Occipital lobe (tissue), 2 donors: ENCODE results near the gene NRG3. TPM values are rescaled to one million over a fixed set of nuclear protein-coding genes. Genes with fewer than 3 reads are reported as not detected.
"Not testable (repeated sequence)": the region's sequence is repeated elsewhere in the genome, so short reads cannot be mapped to it uniquely, and the experiment has no call there.

Experiments used
- DNase-seq: peaks from one replicate; lab custom pipeline; 2025; lab: John Stamatoyannopoulos, UW
- total RNA-seq: library from RNA; depleted of rRNA; stranded (reverse); fragments of >200 nt; gene quantifications from one replicate; pipeline ENCODE4 v1.2.3, GENCODE V29; 2014

The NRG3 gene
- total RNA-seq, 1 donor from 2014 or later = 23.1 TPM

DNA sequence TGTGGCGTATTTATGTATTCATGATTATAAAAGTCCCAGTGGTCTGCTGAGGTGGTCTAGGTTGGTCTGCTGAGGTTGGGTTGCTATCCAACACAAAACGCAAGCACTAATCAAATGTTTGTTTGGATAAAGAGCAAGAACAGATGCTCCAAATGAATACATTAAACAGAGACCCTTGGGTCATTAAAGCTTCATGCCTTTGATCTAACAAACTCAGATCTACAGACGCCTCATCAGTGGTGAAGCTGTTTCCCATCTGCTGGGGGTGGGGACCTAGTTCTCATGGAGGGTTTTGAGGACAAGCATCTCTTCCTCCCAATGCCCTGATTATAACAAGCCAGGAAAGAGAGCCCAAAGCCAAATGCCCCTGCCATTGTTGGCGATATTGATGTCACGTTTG is 786.7 kb downstream of the NRG3 start:
- no peak for DNase-seq

DNA sequence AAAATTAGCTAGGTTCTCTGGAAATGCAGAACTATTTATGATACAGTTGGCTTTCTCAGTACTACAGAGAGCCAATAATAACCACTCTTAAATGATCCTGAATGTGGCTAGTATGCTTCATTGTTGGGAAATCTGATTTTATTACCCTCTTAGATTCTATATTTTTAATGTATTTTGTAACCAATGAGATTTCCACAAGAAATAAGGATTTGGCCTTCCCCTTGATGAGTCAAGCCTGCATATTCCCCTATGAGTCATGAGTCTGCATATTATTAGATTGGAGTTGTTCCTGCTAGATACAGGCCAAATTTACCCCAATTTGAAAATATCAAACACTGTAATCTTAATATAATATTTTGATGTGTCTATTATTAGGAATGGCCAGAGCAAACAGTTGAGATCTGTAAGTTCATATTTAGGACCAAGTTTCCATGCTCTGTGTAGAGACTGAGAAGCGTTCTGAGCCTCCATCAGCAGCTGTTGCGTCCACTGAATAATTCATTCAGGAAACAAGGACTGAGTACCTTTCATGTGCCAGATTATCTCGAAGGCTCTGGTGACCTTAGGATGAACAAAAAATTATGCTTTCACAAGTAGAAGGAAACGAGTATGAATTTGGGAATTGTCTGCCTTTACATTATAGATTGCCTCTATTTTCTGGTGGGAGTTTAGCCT is 793.4 kb downstream of the NRG3 start:
- no peak for DNase-seq

DNA sequence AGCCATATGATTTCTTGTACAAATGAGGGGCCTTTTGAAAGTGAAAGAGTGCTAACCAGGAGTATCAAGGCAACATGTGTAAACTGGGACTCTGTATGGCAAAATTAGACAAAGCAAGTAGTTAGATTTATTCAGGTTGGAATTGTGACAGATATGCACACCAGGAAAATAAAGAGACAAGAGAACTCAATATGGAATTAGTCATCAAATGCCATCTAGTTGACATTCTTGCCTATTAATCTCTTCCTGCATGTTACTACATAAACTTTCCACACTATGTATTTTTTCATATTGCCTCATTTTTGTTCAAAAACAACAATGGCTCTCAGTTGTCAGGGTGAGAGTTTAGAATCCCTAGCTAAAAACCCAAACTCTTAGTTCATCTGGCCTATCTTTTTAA is 799.0 kb downstream of the NRG3 start:
- DNase-seq = no peak

DNA sequence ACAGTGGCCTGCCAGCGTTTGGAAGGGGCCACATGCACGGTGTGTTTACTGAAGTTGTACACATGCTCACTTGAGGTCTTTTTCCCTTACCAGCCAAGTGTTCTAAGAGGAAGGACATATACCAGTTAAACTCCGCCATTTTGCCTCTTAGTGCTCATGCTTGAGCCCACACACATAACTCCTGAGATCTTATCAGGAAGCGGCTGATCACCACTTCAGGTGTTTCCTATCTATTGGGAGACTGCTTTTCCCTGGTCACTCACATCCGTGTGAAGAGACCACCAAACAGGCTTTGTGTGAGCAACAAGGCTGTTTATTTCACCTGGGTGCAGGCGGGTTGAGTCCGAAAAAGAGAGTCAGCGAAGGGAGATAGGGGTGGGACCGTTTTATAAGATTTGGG is 802.9 kb downstream of the NRG3 start:
- DNase-seq = not testable (repeated sequence)

GRCh38 chr10:82678451-82678850 is 803.5 kb downstream of the NRG3 start:
- not testable (repeated sequence) for DNase-seq

- no peak for DNase-seq
These were observed 805.6 kb downstream of the NRG3 start for GRCh38 chr10:82680608-82681007.

DNA sequence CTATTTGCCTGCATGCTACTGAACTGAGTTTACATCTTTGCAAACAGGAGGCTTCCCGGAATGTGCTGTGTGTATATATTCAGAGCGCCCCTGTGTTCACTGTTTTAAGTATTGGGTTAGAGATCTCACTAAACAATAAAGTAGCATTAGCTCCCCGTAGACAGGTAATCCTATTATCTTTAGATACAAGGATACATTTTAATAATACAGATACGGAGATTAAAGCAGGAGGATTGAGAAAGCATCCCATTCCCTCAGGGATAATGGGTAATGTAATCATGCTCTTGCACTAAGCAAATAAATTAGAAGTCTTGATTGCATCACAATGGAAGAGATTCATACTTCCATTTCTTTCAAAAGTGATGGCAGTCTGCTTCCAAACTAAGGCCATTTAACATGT is 809.0 kb downstream of the NRG3 start:
- no peak for DNase-seq

DNA sequence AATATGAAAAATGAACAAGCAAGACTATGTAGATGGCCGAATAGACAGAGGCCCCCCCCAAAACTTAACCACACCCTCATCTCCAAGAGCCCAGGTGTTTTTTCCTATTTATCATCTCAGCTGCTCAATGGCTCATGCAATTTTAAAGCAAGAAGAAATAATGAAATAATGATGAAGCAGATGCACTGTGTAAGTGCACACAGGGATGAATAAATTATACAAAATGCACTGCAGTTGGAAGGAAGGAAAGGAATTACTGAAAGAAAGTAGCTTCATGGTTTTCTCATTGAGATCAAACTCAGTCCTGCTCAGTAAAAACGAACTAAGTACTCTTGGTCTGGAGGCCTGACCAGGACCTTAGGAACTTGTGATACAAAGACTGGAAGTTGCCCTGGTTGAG is 810.1 kb downstream of the NRG3 start:
- no peak for DNase-seq

- peak; percentile 36 for DNase-seq
These were observed 816.2 kb downstream of the NRG3 start for GRCh38 chr10:82691211-82691610.

DNA sequence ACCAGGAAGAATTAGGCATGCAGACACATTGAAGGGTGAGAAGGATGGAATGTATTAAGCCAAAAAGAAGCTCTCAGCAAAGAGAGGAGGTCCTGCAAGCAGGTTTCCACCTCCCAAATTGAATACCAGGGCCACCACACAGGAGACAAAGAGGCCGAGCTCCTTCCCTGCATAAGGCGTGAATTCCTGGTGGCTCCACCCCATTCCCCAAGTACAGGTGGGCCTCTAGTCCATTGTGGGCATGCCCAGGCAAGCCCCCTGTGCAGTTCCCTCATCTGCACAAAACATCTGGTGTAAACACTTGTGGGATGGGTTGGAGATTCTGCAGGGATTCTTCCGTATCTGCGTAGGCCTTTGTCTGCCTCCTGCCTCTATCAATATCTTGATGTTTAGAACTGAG is 817.5 kb downstream of the NRG3 start:
- no peak for DNase-seq

DNA sequence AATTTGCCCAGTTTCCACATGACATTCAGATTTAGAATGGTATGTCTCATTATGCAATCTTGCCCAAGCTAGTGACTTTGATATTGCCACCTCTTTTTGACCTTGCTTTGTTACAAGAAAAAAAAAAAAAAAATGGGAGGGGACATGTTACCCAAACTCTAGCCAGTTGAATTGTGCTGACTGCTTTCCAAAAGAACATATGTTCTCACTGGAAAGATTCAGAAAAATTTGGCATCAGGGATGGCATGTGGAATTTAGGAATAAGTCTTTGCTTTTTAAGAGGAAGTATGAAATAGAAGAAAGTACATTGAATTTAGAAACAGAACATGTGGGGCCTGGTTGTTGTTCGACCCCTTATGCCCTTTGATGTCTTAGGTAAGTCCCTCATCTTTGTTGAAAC is 846.8 kb downstream of the NRG3 start:
- no peak for DNase-seq

DNA sequence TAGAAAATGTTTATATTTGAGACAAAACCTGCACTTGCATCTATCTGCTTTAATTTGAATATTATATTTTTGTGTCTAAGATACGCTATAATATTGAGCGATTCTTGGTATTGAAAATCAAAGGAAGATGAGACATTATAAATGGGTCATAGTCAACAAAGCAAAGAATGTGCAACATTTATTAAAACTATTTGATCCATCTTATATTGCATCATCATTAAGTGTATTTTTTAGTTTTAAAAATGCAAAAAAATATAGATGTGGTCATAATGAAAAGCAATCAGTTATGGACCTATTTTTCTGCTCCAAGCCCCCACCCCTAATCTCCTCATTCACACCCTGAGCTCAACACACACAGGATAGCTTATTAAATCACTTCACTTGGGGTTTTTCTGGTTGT is 847.3 kb downstream of the NRG3 start:
- DNase-seq = no peak

DNA sequence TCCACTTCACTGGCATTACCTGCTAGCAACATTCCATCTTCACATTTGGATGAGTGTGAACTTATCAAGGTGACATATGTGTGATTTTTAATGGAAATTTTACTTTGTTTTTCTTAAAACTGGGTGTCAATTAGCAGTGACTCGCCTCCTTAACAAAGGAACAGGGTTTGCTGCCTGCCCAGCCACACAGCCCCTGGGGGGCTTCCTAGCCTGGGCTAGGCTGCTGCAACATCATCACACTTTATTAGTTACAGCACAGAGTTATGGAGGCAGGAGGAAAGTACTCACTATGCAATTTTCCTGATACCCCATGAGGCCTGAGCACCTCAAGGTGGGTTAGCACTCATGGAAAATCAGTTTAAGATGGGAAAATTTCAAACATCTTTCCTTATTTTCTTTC is 861.3 kb downstream of the NRG3 start:
- no peak for DNase-seq

DNA sequence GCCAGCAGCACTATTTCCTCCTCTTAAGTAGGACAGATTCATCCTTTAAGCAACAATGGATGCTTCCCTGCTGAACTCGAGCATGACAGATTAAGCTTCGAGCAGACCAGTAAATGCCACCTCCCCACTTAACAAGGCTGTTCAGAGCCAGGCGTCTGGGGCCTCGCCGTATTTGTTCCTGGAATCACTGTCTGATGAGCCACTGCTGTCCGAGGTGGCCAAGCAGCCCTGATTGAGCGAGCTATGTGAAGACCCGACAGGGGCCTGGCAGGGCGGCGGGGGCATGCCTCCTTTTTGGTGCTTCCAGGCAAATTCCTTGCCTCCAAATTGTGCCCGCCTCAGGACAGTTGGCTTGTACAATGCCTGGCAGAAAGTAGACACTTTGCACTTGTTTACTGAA is 862.6 kb downstream of the NRG3 start:
- DNase-seq = no peak

- DNase-seq = no peak
These were observed 863.6 kb downstream of the NRG3 start for GRCh38 chr10:82738592-82738991.

DNA sequence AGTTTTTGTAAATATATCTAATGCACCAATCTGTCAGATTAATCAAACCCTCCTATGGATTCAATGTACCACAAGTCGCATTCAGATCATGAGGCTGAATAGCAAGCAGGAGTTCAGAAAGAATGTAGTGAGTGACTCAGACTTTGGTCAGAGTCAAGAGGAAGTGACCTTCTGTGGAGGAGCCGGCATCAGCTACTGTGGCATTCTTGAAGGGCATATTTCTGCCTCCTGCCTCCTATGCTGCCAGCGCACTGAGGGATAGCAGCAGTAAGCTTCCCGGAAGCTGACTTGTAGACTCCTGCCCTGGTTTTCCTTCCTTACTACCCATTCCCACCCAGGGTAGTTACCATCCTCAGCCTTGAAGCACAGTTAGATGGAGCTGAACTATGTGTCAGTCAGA is 867.5 kb downstream of the NRG3 start:
- DNase-seq = no peak

DNA sequence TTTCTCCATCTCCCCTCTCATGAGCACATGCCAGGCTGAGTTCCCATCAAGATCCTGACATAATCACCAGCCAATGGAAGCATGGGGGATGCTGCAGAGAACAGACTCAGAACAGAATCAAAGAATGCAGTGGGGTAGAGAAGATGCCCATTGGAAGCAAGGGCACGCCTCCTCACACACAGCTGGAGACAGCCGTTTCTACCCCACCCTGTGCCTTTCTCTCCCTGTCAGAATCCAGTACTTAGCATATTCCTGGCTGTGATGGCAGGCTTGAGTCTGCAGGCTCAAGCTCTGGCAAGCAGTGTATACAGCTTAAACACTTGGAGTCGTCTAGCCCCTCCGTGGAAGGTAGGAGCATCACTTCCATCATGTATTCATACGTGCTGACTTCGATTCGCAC is 867.9 kb downstream of the NRG3 start:
- DNase-seq = no peak

DNA sequence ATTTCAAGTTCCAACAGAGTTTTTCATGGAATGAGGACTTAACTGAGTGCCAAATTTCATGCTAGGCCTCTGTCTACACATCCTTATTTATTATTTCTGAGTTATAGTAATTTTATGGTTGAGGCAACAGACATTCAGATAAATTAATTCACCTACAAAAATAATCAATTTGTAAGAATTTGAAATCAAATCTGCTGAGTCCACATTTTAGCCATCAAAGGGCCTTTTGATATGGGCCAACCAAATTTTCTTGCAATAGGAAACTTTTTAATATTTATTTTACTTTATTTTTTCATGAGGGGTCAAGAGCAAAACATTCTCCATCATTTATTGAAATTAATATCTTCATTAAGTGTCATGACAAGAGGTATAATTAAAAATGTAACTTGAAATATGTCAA is 875.5 kb downstream of the NRG3 start:
- no peak for DNase-seq

DNA sequence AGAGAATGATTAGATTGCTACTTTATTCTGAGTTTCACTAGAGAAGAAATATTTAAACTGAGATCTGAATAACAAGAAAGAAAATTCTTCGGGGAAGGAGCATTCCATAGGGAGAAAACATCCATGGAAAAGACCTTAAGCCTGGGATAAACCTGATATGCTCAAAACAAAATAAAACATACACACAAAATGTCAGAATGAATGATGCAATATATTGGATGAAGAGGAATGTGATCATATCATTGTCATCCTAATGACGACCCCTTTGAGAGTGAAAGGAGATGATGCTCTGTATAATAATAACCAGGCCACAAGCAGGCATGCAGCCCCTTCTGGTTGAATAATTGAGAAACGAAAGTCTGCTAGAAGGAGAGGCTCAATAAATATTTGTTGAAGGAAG is 882.4 kb downstream of the NRG3 start:
- DNase-seq = no peak

GRCh38 chr10:82757901-82758300 is 882.9 kb downstream of the NRG3 start:
- DNase-seq = no peak

DNA sequence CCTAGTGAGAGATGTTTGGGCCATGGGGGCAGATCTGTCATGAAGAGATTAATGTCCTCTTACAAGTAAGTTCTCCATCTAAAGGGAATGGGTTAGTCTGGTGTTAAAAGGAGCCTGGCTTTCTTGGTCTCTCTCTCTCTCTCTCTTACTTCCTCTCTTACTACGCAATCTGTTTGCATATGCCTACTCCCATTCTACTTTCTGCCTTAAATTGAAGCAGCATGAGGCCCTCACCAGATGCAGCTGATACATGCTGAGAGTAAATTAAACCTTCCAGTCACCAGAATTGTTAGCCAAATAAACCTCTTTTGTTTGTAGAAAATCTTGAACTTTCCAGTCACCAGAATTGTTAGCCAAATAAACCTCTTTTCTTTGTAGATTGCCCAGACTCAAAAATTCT is 884.1 kb downstream of the NRG3 start:
- DNase-seq = no peak

- no peak for DNase-seq
These were observed 887.6 kb downstream of the NRG3 start for GRCh38 chr10:82762641-82763040.

DNA sequence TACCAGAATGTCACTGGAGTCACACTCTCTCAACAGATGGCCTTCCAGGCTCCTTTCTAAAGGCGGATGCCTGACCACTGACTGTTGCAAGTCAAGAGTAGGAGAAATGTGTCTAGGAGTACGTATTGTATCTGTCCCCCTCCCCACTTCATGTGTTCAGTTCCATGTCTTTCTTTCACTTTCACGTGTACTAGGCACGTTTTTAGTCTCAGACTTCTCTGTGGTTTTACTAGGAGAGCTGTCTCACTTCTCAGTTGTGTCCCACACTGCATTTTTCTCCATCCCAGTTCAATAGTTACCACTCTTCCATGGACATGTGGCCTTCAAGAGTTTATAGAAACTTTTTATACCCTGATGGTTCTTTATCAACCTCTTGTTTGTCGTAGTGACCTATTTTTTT is 893.0 kb downstream of the NRG3 start:
- DNase-seq = no peak

GRCh38 chr10:82778908-82779307 is 903.9 kb downstream of the NRG3 start:
- no peak for DNase-seq
